Measurements from ENCODE around the gene DPP6. TPM values are rescaled to one million over a fixed set of nuclear protein-coding genes. Genes with fewer than 3 reads are reported as not detected.

Gene DPP6
- total and polyA plus RNA-seq, 2 of the 8 experiments (the other 6 are each of a cell fraction or from before 2014, with no cell fraction given), result 4.7 to 6.8 TPM

GRCh38 chr7:154899862-154900261 is 847.7 kb downstream of the DPP6 start:
- ChIA-PET CTCF (ENCODE audit: partially characterized antibody) (interaction anchor here (0.6 to 9.1 kb wide), 4 partner anchors 14 to 137 kb away, joined by 3 to 69 read pairs (median 4); no protein-coding TSS in a partner anchor), POLR2A (ENCODE audit: partially characterized antibody) (no interaction called here)
- H3K79me2 ChIP-seq (ENCODE audit: control insufficient read depth in 1 of 2, insufficient read depth in 2 of 2, low read length in 2 of 2), result no peaks in the 10 kb centered on the region
- no peak overlapping the region for H4K5ac ChIP-seq (ENCODE audit: insufficient read length, low read depth, low read length)
- no peak overlapping the region for H2BK20ac ChIP-seq (ENCODE audit: low read length)
- no peak overlapping the region for H2BK12ac ChIP-seq (ENCODE audit: low read depth, low read length)
- no peak overlapping the region for H2BK15ac ChIP-seq (ENCODE audit: low read length)
- H3K14ac ChIP-seq (ENCODE audit: insufficient read length), result no peak overlapping the region
- no peak overlapping the region for H3K4me2 ChIP-seq (ENCODE audit: insufficient read depth in 1 of 2, low read depth in 2 of 2, low read length in 2 of 2)
- 83% methylated on average over 5 of the region's 5 CpGs; no CpG with 5 or more reads in 1 of the 2 experiments for WGBS, 2 experiments (ENCODE audit: extremely low coverage in 1 of 2, insufficient coverage in 1 of 2, insufficient read length in 1 of 2, insufficient replicate concordance in 2 of 2, low coverage in 1 of 2, low lambda C conversion rate in 2 of 2, missing lambda C conversion rate in 1 of 2)
- no peaks in the 10 kb centered on the region for H4K20me1 ChIP-seq (replicated peaks in 1 of 2; ENCODE audit: control insufficient read depth in 1 of 2, insufficient read depth in 2 of 2, low read length in 2 of 2)
- no peaks in the 10 kb centered on the region for H3K36me3 ChIP-seq (ENCODE audit: control insufficient read depth in 2 of 4, insufficient read depth in 4 of 4, low read length in 3 of 4)
- no peak overlapping the region for H2AFZ ChIP-seq (ENCODE audit: low read length)
- no peaks in the 10 kb centered on the region for H3K9me3 ChIP-seq (ENCODE audit: insufficient read depth in 2 of 2, low read depth in 1 of 2, low read length in 1 of 2)
- no peak for FAIRE-seq
- no peak overlapping the region for H3K9ac ChIP-seq (replicated peaks in 1 of 4; ENCODE audit: extremely low read depth in 1 of 4, low read depth in 3 of 4, low read length in 3 of 4)
- no peak overlapping the region for H3K27ac ChIP-seq (ENCODE audit: low read depth, low read length)
- no peaks in the 10 kb centered on the region for H3K4me1 ChIP-seq (replicated peaks in 1 of 4; ENCODE audit: control insufficient read depth in 3 of 4, insufficient read depth in 4 of 4, low read length in 3 of 4)
- no peak overlapping the region for H2BK120ac ChIP-seq (replicated peaks; ENCODE audit: low read depth, low read length)
- no peak overlapping the region for H3K4ac ChIP-seq (replicated peaks; ENCODE audit: insufficient read length, low read depth, low read length)
- H4K91ac ChIP-seq (replicated peaks; ENCODE audit: insufficient read length, low read length), result no peak overlapping the region
- H3K18ac ChIP-seq (ENCODE audit: extremely low read depth, low read length), result no peak overlapping the region
- H3K4me3 ChIP-seq (ENCODE audit: extremely low read depth in 1 of 4, insufficient read depth in 2 of 4, low read depth in 3 of 4, low read length in 4 of 4), result no peak overlapping the region
- no peak overlapping the region for H3K23ac ChIP-seq (ENCODE audit: insufficient read length)
- TF ChIP-seq POU5F1 (IDR thresholded peaks at IDR 0.05; ENCODE audit: low read depth, low read length), result no peak
- no peak for TF ChIP-seq JUN (IDR thresholded peaks at IDR 0.05; ENCODE audit: low read depth, low read length)
- no peak for TF ChIP-seq YY1 (IDR thresholded peaks at IDR 0.05; ENCODE audit: low read depth, low read length)
- no peak for TF ChIP-seq TCF12 (IDR thresholded peaks at IDR 0.05; ENCODE audit: low read depth, low read length)
- TF ChIP-seq SP4 (IDR thresholded peaks at IDR 0.05; ENCODE audit: low read length), result no peak
- TF ChIP-seq RXRA (IDR thresholded peaks at IDR 0.05; ENCODE audit: insufficient read depth, low read depth, low read length), result no peak
- no peak for TF ChIP-seq CEBPB (IDR thresholded peaks at IDR 0.05; ENCODE audit: low read depth, low read length)
- no peak for TF ChIP-seq NANOG (IDR thresholded peaks at IDR 0.05; ENCODE audit: insufficient read depth, low read depth, low read length, poor library complexity, severe bottlenecking)
- TF ChIP-seq GTF2F1 (IDR thresholded peaks at IDR 0.05; ENCODE audit: borderline replicate concordance, low read depth, low read length), result no peak
- TF ChIP-seq, protein P1, sequence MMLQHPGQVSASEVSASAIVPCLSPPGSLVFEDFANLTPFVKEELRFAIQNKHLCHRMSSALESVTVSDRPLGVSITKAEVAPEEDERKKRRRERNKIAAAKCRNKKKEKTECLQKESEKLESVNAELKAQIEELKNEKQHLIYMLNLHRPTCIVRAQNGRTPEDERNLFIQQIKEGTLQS (IDR thresholded peaks at IDR 0.05; ENCODE audit: insufficient read depth, low read depth, low read length), result no peak
- TF ChIP-seq SP2 (IDR thresholded peaks at IDR 0.05; ENCODE audit: low read length), result no peak
- no peak for TF ChIP-seq TAF1 (IDR thresholded peaks at IDR 0.05; ENCODE audit: low read depth, low read length)
- TF ChIP-seq EZH2 (IDR thresholded peaks at IDR 0.05; ENCODE audit: low read depth, low read length, severe bottlenecking), result no peak
- H4K8ac ChIP-seq (ENCODE audit: extremely low read depth, insufficient read depth, low read length), result no peak overlapping the region
- no peak overlapping the region for H3K56ac ChIP-seq (replicated peaks; ENCODE audit: insufficient read length, low read depth, low read length)
- no peaks in the 10 kb centered on the region for H3K27me3 ChIP-seq (replicated peaks in 1 of 4; ENCODE audit: control insufficient read depth in 3 of 4, extremely low read depth in 1 of 4, insufficient read depth in 3 of 4, low read length in 3 of 4)
- no peak overlapping the region for H2BK5ac ChIP-seq (ENCODE audit: low read depth, low read length)
- no peaks in the 10 kb centered on the region for H3K23me2 ChIP-seq (ENCODE audit: low read depth, low read length)
- DNase-seq (ENCODE audit: low read depth in 1 of 2, low spot score in 2 of 2), result no peak
- H3K79me1 ChIP-seq (ENCODE audit: low read depth, low read length), result no peaks in the 10 kb centered on the region
- no peak overlapping the region for H2AK5ac ChIP-seq (ENCODE audit: low read depth, low read length)
